HG03565 (cell line): ENCODE results near the gene YJU2.

Experiments used
- ATAC-seq: cut with Tn5 transposase; IDR thresholded peaks from one replicate; pipeline ENCODE4 v1.9.1; 2021; ENCODE audit warnings: mild to moderate bottlenecking, moderate library complexity; ENCODE audit not compliant: unreplicated experiment

YJU2 gene

DNA sequence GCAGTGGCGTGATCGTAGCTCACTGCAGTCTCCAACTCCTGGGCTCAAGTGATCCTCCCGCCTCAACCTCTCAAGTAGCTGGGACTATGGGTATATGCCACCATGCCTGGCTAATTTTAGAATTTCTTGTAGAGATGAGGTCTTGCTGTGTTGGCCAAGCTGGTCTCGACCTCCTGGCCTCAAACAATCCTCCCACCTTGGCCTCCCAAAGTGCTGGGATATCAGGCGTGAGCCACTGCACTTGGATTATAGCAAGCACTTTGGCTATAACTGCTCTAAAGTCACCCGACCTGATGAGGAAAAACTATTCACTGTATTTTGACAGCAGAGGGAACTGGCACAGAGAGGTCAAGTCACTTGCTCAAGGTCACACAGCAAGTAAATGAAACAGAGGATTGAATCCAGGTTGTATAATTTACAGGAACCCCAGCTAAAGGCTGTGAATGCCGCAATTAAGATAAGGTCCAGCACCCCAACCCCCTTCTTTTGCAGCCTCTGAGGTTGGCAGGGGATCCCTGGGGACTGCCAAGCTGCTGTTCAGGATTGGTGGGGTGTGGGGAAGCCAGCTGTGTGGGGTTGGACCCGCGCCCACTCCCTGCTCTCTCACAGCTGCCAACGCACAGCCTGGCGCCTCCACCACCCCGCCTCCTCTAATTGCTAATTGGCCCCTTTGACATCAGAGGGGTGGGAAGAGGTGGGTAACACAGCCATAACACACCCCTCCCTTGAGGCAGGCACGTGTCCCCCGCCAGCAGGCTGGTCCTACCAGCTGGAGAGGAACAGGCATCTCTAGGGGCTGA, 49.3 kb downstream of the YJU2 start:
- ATAC-seq = no peak

DNA sequence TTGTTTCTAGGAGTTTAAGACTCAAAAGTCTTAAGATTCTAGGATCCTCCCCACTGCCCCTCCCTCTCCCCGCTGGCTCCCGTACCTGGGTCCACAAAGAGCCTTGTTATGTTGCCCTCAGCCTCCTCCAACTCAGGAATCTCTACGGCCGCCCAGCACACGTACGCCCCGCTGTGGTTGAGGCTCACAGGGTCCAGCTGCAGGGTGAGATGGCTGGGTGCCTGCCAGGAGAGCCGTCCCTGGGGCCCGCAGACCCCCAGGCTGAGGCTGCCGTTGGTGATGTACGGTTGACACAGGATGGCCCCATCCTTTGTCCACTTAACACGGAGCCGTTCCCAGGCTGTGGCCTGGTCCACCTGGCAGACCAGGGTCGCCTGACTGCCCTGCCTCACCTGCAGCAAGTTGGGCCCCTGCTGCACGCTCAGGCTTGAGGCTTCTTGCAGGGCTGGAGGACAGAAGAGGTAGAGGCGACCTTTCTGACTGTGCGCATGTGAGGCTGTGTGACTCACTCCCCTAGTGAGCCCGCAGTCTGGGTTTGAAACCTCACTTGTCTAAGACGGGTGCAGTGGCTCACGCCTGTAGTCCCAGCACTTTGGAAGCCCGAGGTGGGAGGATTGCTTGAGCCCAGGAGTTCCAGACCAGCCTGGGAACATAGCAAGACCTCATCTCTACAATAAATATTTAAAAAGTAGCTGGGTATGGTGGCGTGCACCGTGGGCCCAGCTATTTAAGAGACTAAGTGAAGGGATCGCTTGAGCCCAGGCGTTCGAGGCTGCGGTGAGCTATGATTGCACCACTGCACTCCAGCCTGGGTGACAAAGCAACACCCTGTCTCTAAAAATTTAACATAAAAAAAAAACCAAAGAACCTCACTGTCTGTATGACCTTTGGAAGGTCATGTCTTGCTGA, 51.3 kb downstream of the YJU2 start:
- no peak for ATAC-seq

DNA sequence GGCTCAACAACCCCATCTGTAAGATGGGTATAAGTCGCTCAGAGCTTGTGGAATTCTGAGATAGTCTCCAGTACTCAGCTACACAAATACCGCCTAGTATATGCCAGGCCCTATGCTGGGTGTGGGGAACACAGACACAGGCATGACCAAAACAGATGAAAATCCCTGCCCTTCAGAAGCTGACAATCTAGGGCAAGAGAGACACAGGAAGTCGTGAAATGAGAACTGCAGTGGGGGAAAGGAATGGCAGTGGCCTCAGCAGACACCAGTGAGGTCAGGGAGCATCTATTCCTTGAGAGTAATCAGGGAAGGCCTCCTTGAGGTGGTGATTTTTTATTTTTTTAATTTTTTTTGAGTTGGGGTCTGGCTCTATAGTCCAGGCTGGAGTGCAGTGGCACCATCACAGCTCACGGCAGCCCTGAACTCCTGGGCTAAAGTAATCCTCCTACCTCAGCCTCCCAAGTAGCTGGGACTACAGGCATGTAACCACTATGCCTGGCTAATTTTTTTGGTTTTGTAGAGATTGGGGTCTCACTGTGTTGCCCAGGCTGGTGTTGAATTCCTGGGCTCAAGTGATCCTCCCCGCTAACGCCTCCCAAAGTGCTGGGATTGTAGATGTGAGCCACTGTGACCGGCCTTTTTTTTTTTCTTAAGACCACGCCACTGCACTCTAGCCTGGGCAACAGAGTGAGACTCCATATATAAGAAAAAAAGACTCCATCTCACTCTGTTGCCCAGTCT, 52.1 kb downstream of the YJU2 start:
- no peak for ATAC-seq

DNA sequence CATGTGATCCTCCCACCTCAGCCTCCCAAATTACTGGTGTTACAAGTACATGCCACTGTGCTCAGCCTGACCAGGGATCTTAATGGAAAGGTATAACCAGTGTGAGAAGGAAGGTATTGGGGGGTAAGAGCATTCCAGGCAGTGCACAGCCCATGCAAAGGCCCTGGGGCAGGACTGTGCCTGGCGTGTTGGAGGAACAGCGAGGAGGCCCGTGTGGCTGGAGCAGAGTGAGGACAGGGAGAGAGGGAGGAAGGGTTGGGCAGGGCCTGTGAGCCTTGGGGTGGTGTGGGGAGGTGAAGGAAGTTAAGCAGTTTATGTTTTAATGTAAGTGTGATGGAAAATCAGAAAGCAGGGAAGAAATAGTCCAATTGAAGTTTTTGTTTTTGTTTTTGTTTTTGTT, 53.7 kb downstream of the YJU2 start:
- no peak for ATAC-seq

DNA sequence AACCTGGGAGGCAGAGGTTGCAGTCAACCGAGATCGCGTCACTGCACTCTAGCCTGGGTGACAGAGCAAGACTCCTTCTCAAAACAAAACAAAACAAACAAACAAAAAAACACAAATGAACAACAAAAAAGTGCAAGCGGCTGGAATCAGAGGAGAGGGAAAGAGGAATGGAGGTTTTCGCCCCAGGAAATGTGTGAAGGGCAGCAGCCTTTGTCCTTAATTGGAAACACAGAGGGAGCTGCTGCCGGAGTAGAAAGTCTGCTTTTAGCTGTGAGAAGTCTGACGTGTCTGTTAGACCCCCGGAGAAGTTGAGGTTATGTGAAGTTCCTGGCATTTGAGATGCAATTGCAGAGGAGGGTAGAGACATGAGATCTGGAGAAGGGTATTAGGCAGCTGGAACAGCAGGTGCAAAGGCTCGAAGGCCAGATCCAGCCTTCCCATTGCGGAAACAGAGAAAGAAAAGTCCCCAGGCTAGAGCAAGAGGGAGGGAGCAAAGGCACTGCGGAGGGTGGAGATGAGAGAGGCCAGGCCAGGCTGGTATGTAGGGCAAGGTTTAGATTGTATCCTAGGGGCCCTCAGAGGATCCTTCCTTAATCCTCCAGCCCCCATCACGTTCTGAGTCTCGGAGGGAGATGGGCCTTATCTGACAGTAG, 54.8 kb downstream of the YJU2 start:
- ATAC-seq = no peak

DNA sequence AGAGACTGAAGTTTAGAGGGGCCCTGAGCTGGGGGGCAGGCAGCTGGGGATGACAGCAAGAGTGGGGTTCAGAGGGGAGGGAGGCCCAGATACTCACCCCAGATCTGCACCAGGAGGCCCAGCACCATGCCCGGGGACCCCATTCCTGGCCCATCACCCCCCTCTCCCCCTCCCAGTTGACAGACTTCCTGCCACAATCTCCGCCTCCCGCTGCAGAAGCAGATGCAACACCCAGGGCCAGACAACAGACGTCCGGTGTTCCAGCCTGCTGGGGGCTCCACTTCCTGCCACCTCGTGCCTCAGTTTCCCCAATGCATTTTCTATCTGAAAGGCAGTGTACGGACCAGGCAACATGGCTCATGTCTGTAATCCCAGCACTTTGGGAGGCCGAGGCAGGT, 55.4 kb downstream of the YJU2 start, which contains the start of gene TMIGD2:
Gene TMIGD2, minus strand, starts transcription at position 147 of the 398 bp plus-strand sequence. Its CDS starts 4 bp downstream, at position 143.
- no peak for ATAC-seq

DNA sequence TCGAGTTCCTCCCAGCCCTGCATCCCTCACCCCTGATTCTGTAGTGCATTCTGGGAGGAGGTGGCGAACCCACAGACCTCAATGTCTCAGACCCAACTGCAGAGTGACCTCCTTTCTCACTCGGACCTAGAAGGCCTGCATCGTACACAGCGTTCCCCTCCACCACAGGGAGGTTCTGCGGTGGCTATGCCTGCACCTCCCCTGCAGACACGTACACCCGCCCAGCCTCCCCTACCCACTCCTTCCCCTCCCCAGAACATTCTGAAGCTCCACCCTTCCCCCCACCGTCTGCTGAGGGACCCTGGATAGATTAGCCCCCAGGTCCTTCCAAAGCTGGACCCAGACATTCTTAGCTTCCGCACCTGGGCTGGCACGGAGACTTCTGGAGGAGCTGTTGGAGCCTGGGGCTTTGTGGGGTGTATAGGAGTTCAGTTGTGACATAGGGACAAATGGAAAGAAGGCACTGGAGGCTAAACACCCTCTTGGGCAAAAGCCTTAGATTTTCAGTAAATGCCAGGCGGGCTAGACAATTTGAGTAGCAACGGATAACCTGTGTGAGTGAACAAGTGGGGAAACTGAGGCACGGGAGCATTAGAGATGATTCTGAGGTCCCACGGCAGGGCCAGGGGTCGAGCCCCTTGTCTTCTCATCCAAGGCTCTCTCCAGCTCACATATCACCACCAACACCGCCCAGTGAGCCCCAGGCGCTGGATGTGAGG, 57.1 kb downstream of the YJU2 start:
- no peak for ATAC-seq

DNA sequence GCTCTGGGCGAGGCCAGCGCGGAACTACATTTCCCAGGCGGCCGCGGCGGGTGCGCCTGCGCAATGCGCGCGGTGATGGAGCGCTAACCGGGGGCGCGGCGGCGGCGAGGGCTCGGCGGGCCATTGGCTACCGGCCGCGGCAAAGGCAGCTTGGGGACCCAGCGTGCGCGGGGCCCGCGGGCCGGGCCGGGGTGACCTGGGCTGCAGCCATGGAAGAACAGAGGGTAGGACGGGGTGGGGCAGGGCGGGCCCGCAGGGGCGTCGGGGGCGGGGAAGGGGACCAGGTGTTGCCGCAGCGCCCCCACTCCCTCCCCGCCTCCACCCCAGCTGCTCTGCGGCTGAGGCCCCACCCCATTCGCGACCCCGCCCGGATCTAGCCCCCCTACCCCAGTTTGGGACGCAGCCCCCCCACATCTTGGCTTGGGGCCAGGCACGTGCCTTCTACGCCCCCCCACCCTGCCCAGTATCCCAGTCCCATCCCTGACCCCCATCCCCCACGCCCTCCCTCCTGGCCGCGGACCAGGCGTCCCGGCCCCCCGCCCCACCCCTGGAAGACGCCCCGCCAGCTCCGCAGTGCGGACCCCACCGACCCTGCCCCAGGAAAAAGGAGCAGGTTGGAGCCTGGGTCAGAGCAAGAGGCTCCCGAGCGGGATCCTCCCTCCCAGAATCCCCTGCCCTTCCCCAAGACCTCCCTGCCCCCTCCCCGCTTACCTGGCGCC, 57.8 kb downstream of the YJU2 start, which contains the start of gene FSD1:
Gene FSD1, plus strand, starts transcription at position 61 of the 719 bp plus-strand sequence. Its CDS starts 149 bp downstream, at position 210.
- ATAC-seq = no peak

DNA sequence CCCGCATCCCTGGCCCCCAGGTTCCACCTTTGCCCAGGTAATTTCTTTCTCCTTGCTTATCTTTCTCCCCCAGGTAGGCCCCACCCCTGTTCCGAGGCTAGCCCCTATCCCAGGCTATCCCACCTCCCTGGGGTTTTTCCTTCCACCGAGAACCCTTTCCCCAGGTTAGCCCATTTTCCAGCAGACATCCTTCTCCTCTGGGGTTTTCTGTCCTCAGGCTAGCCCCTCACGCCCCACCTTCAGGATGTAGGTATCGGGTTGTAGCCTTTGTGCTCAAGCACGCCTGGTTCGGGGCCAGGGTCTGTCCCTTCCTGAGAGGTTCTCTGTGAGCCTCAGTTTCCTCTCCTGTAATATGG, 58.4 kb downstream of the YJU2 start:
- ATAC-seq = no peak

DNA sequence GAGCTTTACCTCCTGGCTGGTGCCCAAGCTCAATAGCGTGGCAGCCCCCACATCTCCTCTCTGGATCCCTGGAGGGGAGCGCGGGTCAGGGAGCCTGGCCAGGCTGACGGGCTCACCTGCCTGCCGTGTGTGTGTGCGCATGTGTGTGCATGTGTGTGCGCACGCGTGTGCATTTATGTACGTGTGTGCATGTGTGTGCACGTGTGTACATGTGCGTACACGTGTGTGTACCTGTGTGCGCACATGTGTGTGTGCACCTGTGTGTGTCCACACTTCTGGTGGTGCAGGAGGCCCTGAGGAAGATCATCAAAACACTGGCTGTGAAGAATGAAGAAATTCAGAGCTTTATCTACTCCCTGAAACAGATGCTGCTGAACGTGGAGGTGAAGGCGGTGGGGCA, 58.8 kb downstream of the YJU2 start:
- no peak for ATAC-seq

DNA sequence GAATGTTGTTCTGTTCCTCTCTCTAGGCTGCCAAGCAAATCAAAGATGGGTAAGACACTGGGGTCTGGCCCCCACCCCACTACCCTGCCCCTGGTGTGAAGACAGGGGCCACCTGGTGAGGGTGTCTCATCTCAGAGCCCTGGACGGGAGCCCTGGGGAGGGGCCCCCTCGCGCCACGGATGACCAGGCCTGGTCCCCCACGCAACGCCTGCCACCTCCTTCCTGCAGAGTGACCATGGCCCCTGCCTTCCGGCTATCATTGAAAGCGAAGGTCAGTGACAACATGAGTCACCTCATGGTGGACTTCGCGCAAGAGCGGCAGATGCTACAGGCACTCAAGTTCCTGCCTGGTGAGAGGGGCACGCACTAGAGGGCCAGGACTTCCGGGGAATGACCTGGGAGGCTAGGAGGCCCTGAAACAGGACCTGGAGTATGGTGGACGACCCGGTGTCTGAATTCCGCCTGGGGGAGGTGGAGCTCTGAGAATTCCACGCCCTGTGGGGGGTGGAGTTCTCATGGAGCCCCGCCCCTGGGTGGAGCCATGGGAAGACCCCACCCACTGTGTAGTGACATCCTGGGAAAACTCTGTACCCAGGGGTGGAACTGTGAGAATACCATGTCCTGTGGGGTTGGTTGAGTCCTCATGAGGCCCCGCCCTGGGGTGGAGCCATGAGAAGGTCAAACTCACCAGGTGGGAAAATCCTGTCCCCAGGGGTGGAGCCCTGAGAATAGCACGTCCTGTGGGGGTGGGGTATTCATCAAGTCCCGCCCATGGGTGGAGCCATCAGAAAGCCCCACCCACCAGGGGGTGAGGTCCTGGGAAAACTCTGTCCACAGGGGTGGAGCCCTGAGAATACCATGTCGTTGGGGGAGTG, 63.6 kb downstream of the YJU2 start:
- ATAC-seq = no peak

DNA sequence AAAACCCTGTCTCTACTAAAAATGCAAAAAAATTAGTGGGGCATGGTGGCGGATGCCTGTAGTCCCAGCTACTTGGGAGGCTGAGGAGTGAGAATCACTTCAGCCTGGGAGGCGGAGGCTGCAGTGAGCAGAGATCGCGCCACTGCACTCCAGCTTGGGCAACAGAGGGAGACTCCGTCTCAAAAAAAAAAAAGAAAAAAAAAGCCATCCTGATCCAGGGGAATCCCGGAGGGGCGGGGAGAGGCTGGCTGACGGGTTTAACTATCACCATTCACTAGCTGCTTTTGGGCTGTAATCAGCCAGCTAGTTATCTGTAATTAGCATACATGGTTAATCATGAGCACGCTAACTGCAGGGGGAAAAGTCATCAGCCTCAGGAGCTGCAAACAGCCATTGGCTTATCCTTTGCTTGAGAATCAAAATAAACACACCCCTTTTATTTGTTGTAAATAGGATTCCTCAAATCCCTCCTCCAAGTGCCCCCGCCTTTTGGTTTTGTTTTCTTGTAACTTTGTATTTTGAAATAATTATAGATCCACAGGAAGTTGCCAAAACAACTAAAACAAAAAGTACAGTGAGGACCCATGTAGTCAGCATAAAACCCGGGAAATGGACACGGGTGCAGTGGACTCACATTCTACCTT, 67.1 kb downstream of the YJU2 start:
- no peak for ATAC-seq

DNA sequence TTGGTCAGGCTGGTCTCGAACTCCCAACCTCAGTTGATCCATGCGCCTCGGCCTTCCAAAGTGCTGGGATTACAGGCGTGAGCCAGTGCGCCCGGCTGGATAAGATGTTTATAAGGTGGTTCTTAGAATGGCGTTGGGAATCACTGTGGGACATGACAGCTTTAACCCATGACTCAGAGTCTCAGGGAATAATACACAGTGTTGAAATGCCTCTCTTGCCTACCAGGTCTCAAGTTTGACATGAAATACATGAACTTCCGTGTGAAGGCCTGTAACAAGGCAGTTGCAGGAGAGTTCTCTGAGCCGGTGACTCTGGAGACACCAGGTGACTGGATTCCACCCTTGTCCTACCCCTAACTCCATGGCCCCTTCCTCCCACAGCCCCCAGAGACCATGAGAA, 70.1 kb downstream of the YJU2 start:
- no peak for ATAC-seq

DNA sequence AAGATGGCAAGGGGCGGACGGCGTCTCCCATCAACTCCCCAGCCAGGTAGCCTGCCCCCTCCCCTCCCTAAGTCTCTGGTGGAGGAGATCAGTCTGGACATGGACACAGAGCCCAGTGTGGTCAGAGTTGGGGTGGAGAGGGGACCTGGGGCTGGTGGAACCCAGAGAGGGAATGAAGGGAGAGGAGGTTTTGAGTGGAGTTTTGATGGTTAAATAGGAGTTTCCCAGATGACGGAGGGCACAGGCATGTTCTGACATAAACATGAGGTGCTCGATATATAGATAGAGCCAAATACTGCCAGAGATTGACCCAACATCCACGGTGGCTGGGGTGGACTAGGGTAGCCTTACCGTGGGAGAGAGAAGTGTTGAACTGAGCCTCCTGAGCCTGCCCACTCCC, 71.6 kb downstream of the YJU2 start:
- no peak for ATAC-seq
